IMR-90 (cell line): ENCODE measurements around the gene RNGTT. TPM values are rescaled to one million over a fixed set of nuclear protein-coding genes. Genes with fewer than 3 reads are reported as not detected.

Experiments
- ATAC-seq: fragments of 200-7000 bp; cut with Tn5 transposase; 2 replicates; pipeline ENCODE4 v1.9.1; 2020; ENCODE audit warnings: low read depth, mild to moderate bottlenecking, moderate library complexity
- BruUV-seq: library from RNA; stranded (reverse); fragments of 400-500 nt; replicated peaks from 2 replicates; lab custom pipeline; 2021; lab: Mats Ljungman, UMichigan
- CTCF ChIA-PET: fragments of 300-600 bp; formaldehyde crosslinking; extraction: SDS; loops from one replicate; lab custom pipeline; 2021; ENCODE audit warnings: antibody characterized with exemption; lab: Yijun Ruan, JAX
- POLR2A ChIA-PET: fragments of 300-600 bp; sonication (Branson Sonifier 250); formaldehyde crosslinking; loops from one replicate; lab custom pipeline; 2022; ENCODE audit warnings: antibody characterized with exemption; ENCODE audit not compliant: unreplicated experiment; lab: Charles Lee
- DNase-seq: peaks from one replicate; pipeline ENCODE4 v3.0.0; 2013
- H2AFZ ChIP-seq: replicated peaks from 2 replicates; pipeline ENCODE3; 2013; ENCODE audit warnings: low read length, mild to moderate bottlenecking; ENCODE audit not compliant: poor library complexity
- H2AK5ac ChIP-seq: 2 replicates; pipeline ENCODE4 v1.6.1; 2013; ENCODE audit warnings: low read depth, low read length, inconsistent platforms
- H2AK9ac ChIP-seq: replicated peaks from 2 replicates; pipeline ENCODE3; 2013; ENCODE audit warnings: mild to moderate bottlenecking, low read depth, low read length, moderate library complexity; ENCODE audit not compliant: poor library complexity
- H2BK120ac ChIP-seq: 2 replicates; pipeline ENCODE4 v1.6.1; 2013; ENCODE audit warnings: low read depth, low read length, inconsistent platforms
- H2BK15ac ChIP-seq: 3 replicates; pipeline ENCODE4 v1.6.1; 2013; ENCODE audit warnings: low read depth, low read length, inconsistent platforms
- H2BK20ac ChIP-seq: 2 replicates; pipeline ENCODE4 v1.6.1; 2013; ENCODE audit warnings: low read depth, mild to moderate bottlenecking, inconsistent platforms, low read length, moderate library complexity
- H2BK5ac ChIP-seq: 2 replicates; pipeline ENCODE4 v1.6.1; 2013; ENCODE audit warnings: mild to moderate bottlenecking, low read depth, low read length, inconsistent platforms; ENCODE audit not compliant: poor library complexity, severe bottlenecking
- H3K14ac ChIP-seq: replicated peaks from 2 replicates; pipeline ENCODE4 v1.6.1; 2013; ENCODE audit warnings: low read depth, low read length, inconsistent platforms
- H3K18ac ChIP-seq: 2 replicates; pipeline ENCODE4 v1.6.1; 2013; ENCODE audit warnings: low read depth, low read length, control low read depth
- H3K23ac ChIP-seq: 2 replicates; pipeline ENCODE4 v1.6.1; 2013; ENCODE audit warnings: low read depth, low read length, inconsistent platforms
- H3K27ac ChIP-seq: 2 replicates; pipeline ENCODE4 v1.5.1; 2013; ENCODE audit warnings: mild to moderate bottlenecking, control low read depth, low read length; ENCODE audit not compliant: insufficient read depth
- H3K27me3 ChIP-seq: 2 replicates; pipeline ENCODE4 v1.6.1; 2013; ENCODE audit warnings: low read length; ENCODE audit not compliant: control insufficient read depth, insufficient read depth
- H3K36me3 ChIP-seq: 2 replicates; pipeline ENCODE4 v1.6.1; 2013; ENCODE audit warnings: low read length, mixed read lengths; ENCODE audit not compliant: control insufficient read depth, insufficient read depth
- H3K4ac ChIP-seq: 2 replicates; pipeline ENCODE4 v1.6.1; 2013; ENCODE audit warnings: low read depth, low read length, inconsistent platforms
- H3K4me1 ChIP-seq: 2 replicates; pipeline ENCODE4 v1.6.1; 2013; ENCODE audit warnings: low read length, mixed read lengths; ENCODE audit not compliant: control insufficient read depth, insufficient read depth
- H3K4me2 ChIP-seq: 2 replicates; pipeline ENCODE4 v1.6.1; 2013; ENCODE audit warnings: low read depth, mild to moderate bottlenecking, control low read depth, low read length, moderate library complexity
- H3K4me3 ChIP-seq: 2 replicates; pipeline ENCODE4 v1.5.1; 2013; ENCODE audit warnings: low read depth, mild to moderate bottlenecking, control low read depth, low read length, moderate library complexity; ENCODE audit not compliant: insufficient read depth
- H3K56ac ChIP-seq: 2 replicates; pipeline ENCODE4 v1.6.1; 2013; ENCODE audit warnings: low read length, inconsistent platforms; ENCODE audit not compliant: insufficient read depth; ENCODE audit errors: extremely low read depth
- H3K79me1 ChIP-seq, 2 experiments: 2 replicates each; pipeline ENCODE4 v1.6.1; 2013; ENCODE audit warnings: low read length in 2 of 2, inconsistent platforms in 1 of 2, low read depth in 1 of 2
- H3K9ac ChIP-seq: 2 replicates; pipeline ENCODE4 v1.6.1; 2013; ENCODE audit warnings: low read depth, low read length, control low read depth
- H3K9me1 ChIP-seq: 2 replicates; pipeline ENCODE4 v1.6.1; 2013; ENCODE audit warnings: low read length, inconsistent platforms; ENCODE audit not compliant: insufficient read depth
- H3K9me3 ChIP-seq: 2 replicates; pipeline ENCODE4 v1.6.1; 2013; ENCODE audit warnings: low read length; ENCODE audit not compliant: control insufficient read depth, insufficient read depth
- H4K20me1 ChIP-seq: 2 replicates; pipeline ENCODE4 v1.6.1; 2013; ENCODE audit warnings: low read length, inconsistent platforms; ENCODE audit not compliant: insufficient read depth
- H4K5ac ChIP-seq: 2 replicates; pipeline ENCODE4 v1.6.1; 2013; ENCODE audit warnings: mild to moderate bottlenecking, low read depth, low read length, control low read depth
- H4K8ac ChIP-seq, 2 experiments: 2 replicates each; pipeline ENCODE4 v1.6.1; 2013; ENCODE audit warnings: low read depth in 2 of 2, low read length in 2 of 2, control low read depth in 1 of 2, inconsistent platforms in 1 of 2
- H4K91ac ChIP-seq: 2 replicates; pipeline ENCODE4 v1.6.1; 2013; ENCODE audit warnings: low read depth, low read length, inconsistent platforms; ENCODE audit not compliant: insufficient read depth
- CEBPB ChIP-seq: IDR thresholded peaks from 2 replicates; pipeline ENCODE4 v1.6.1; 2012; ENCODE audit warnings: low read depth, low read length, improper control_type of control experiment
- ELK1 ChIP-seq: fragments of 150-350 bp; IDR thresholded peaks from 2 replicates; pipeline ENCODE4 v1.6.1; 2016; ENCODE audit warnings: low read depth, mild to moderate bottlenecking, low read length, moderate library complexity, borderline replicate concordance
- FOS ChIP-seq: fragments of 150-350 bp; IDR thresholded peaks from 2 replicates; pipeline ENCODE4 v1.6.1; 2016; ENCODE audit warnings: low read depth, low read length
- MAFK ChIP-seq: IDR thresholded peaks from 2 replicates; pipeline ENCODE4 v1.6.1; 2012; ENCODE audit warnings: low read depth, low read length, improper control_type of control experiment
- MAZ ChIP-seq: IDR thresholded peaks from 2 replicates; pipeline ENCODE4 v1.6.1; 2012; ENCODE audit warnings: low read depth, mild to moderate bottlenecking, low read length, improper control_type of control experiment, moderate library complexity, borderline replicate concordance
- NFE2L2 ChIP-seq: fragments of 150-350 bp; IDR thresholded peaks from 2 replicates; pipeline ENCODE4 v1.6.1; 2016; ENCODE audit warnings: low read depth, mild to moderate bottlenecking, low read length
- POLR2A ChIP-seq: IDR thresholded peaks from 2 replicates; pipeline ENCODE4 v1.6.1; 2012; ENCODE audit warnings: mild to moderate bottlenecking, low read depth, low read length
- RAD21 ChIP-seq: IDR thresholded peaks from 2 replicates; pipeline ENCODE4 v1.6.1; 2012; ENCODE audit warnings: low read length, improper control_type of control experiment
- RCOR1 ChIP-seq: IDR thresholded peaks from 2 replicates; pipeline ENCODE4 v1.6.1; 2012; ENCODE audit warnings: mild to moderate bottlenecking, low read length, improper control_type of control experiment; ENCODE audit not compliant: insufficient replicate concordance
- RFX5 ChIP-seq: IDR thresholded peaks from 2 replicates; pipeline ENCODE4 v1.8.0; 2012; ENCODE audit warnings: low read depth, mild to moderate bottlenecking, low read length, moderate library complexity
- SMC3 ChIP-seq: fragments of 150-350 bp; IDR thresholded peaks from 2 replicates; pipeline ENCODE4 v1.6.1; 2016; ENCODE audit warnings: low read depth, mild to moderate bottlenecking, antibody characterized with exemption, low read length, moderate library complexity
- WGBS, 2 experiments: methylation state at CpG; one replicate each; pipeline versions ENCODE4 v1.1.5 to v1.1.7; 2013; ENCODE audit warnings: missing lambda C conversion rate in 2 of 2; ENCODE audit not compliant: insufficient read length in 1 of 2; ENCODE audit errors: extremely low coverage in 2 of 2; 5-methylcytosine and 5-hydroxymethylcytosine counted together
- dilution Hi-C: fragments of 300-500 bp; cut with HindIII; formaldehyde crosslinking; loops from one replicate; pipeline ENCODE4 v1.14.3; 2018; ENCODE audit warnings: low sequenced_read_pairs; ENCODE audit not compliant: unreplicated experiment
- in situ Hi-C: fragments of 300-500 bp; cut with MboI; formaldehyde crosslinking; loops from 3 replicates; pipeline ENCODE4 v1.14.3; 2019; ENCODE audit warnings: low sequenced_read_pairs, inconsistent platforms, mixed read lengths
- intact Hi-C: fragments of 100-400 bp; cut with micrococcal nuclease; formaldehyde crosslinking; loops from 2 replicates; pipeline ENCODE4 v1.10.0; 2022
- polyA plus RNA-seq, 3 experiments: library from polyadenylated mRNA; depleted of rRNA; stranded (reverse); fragments of >200 nt; gene quantifications; 2 replicates each; pipeline ENCODE4 v1.2.3, GENCODE V29; 2012; ENCODE audit warnings: low replicate concordance in 1 of 3
- total RNA-seq: library from RNA; depleted of rRNA; stranded (reverse); fragments of >200 nt; gene quantifications from 2 replicates; pipeline ENCODE4 v1.2.3, GENCODE V29; 2012
- TF ChIP-seq, protein P1 (sequence below): fragments of 150-350 bp; IDR thresholded peaks from 2 replicates; pipeline ENCODE4 v1.6.1; 2017; ENCODE audit warnings: mild to moderate bottlenecking, antibody characterized with exemption, low read length, low read depth

RNGTT gene
- total and polyA plus RNA-seq, 2 of the 4 experiments (the other 2 are of a cell fraction), result 5.4 to 21.7 TPM

DNA sequence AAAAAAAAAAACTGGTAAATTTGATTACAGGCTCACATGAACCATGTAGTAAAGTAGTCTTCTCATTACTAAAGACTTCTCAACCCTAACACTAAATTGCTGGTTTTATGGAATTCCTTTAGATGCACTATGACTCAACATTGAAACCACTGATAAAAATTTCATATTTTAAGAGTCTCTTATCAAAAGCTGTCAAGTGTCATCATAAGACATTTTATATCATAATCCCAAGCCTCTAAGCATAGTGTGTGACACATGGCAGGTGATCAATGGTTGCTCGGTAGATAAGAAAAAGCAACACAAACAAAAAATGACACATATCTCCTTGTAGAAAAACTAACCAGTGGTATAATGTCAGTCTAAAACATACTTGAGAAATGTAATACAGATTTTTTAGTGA lies 258.4 kb downstream of the RNGTT start:
- Histone ChIP-seq H3K4me3 (no peak overlapping the region), H2AK9ac (no peak overlapping the region), H4K91ac (no peak overlapping the region), H3K14ac (no peak overlapping the region), H3K23ac (no peak overlapping the region), H3K9ac (no peak overlapping the region), H2AK5ac (no peak overlapping the region), H4K8ac (no peak overlapping the region), H3K36me3 (no peaks in the 10 kb centered on the region), H3K79me1 (no peaks in the 10 kb centered on the region; a peak in 1 of 4 replicates), H3K27me3 (no peaks in the 10 kb centered on the region), H2BK5ac (no peak overlapping the region), H2BK20ac (no peak overlapping the region), H3K9me1 (no peaks in the 10 kb centered on the region), H4K20me1 (no peaks in the 10 kb centered on the region), H3K27ac (no peak overlapping the region), H2AFZ (no peak overlapping the region), H3K56ac (no peak overlapping the region), H4K5ac (no peak overlapping the region), H2BK120ac (no peak overlapping the region), H2BK15ac (no peak overlapping the region), H3K4me2 (no peak overlapping the region), H3K4me1 (no peaks in the 10 kb centered on the region), H3K18ac (no peak overlapping the region), H3K9me3 (no peaks in the 10 kb centered on the region), H3K4ac (no peak overlapping the region)
- WGBS, 2 experiments, result no CpG with 5 or more reads among the region's 1 CpG
- in situ Hi-C loops, result no loop called here
- TF ChIP-seq FOS (no peak), NFE2L2 (no peak), RFX5 (no peak), ELK1 (no peak), MAFK (no peak), POLR2A (no peak), RCOR1 (no peak), MAZ (no peak), SMC3 (no peak), CEBPB (no peak), RAD21 (no peak)
- TF ChIP-seq, protein P1, sequence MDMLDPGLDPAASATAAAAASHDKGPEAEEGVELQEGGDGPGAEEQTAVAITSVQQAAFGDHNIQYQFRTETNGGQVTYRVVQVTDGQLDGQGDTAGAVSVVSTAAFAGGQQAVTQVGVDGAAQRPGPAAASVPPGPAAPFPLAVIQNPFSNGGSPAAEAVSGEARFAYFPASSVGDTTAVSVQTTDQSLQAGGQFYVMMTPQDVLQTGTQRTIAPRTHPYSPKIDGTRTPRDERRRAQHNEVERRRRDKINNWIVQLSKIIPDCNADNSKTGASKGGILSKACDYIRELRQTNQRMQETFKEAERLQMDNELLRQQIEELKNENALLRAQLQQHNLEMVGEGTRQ, result no peak
- intact Hi-C loops, result no loop called here
- ATAC-seq (no peak), DNase-seq (peak; percentile 23)
- no TSS peak for BruUV-seq
- dilution Hi-C loops, result no loop called here
- POLR2A ChIA-PET, result no interaction called here
- CTCF ChIA-PET, result interaction anchor here (0.7 to 1.0 kb wide), 2 partner anchors 13 to 87 kb away, joined by 4 to 8 read pairs; no protein-coding TSS in a partner anchor
